HepG2 (cell line): ENCODE results near the gene CIBAR2. TPM values are rescaled to one million over a fixed set of nuclear protein-coding genes. Genes with fewer than 3 reads are reported as not detected.

ENCODE experiments used
- ATF4 ChIP-seq, 2 experiments: fragments of 450-650 bp in 1 of 2; sonication (generic) in 1 of 2; formaldehyde crosslinking; IDR thresholded peaks; 2 replicates each; pipeline versions ENCODE4 v1.5.0 to v1.8.0; 2020 to 2022; ENCODE audit warnings: mild to moderate bottlenecking in 1 of 2, missing genetic modification reagents in 1 of 2
- BRF2 ChIP-seq: sonication (generic); formaldehyde crosslinking; IDR thresholded peaks from 2 replicates; pipeline ENCODE4 v1.8.1; 2022; ENCODE audit warnings: mild to moderate bottlenecking, missing genetic modification reagents
- ETS1 ChIP-seq: sonication (generic); formaldehyde crosslinking; IDR thresholded peaks from 2 replicates; pipeline ENCODE4 v1.4.0; 2020; ENCODE audit warnings: missing genetic modification reagents
- GFI1 ChIP-seq: sonication (generic); formaldehyde crosslinking; IDR thresholded peaks from 2 replicates; pipeline ENCODE4 v1.5.0; 2020; ENCODE audit warnings: missing genetic modification reagents, mild to moderate bottlenecking, borderline replicate concordance
- HMGA1 ChIP-seq: sonication (generic); formaldehyde crosslinking; conservative IDR thresholded peaks from 2 replicates; pipeline ENCODE4 v1.4.0; 2020; ENCODE audit warnings: missing genetic modification reagents
- KDM3A ChIP-seq: IDR thresholded peaks from 2 replicates; pipeline ENCODE4 v1.6.1; 2018; ENCODE audit warnings: low read depth, missing compliant biosample characterization
- KDM4B ChIP-seq: sonication (generic); formaldehyde crosslinking; IDR thresholded peaks from 2 replicates; pipeline ENCODE4 v1.4.0; 2020; ENCODE audit warnings: missing genetic modification reagents
- NR0B2 ChIP-seq: sonication (generic); formaldehyde crosslinking; IDR thresholded peaks from 2 replicates; pipeline ENCODE4 v1.4.0; 2020; ENCODE audit warnings: mild to moderate bottlenecking, missing genetic modification reagents
- POLR2G ChIP-seq: fragments of 200-400 bp; formaldehyde crosslinking; IDR thresholded peaks from 2 replicates; pipeline ENCODE4 v1.6.1; 2018; ENCODE audit warnings: mild to moderate bottlenecking, low read depth, low read length, moderate library complexity
- SP4 ChIP-seq: sonication (generic); formaldehyde crosslinking; IDR thresholded peaks from 2 replicates; pipeline ENCODE4 v1.8.1; 2023; ENCODE audit warnings: mild to moderate bottlenecking, missing genetic modification reagents
- TRIM22 ChIP-seq: fragments of 450-650 bp; IDR thresholded peaks from 2 replicates; pipeline ENCODE4 v1.6.1; 2017
- U2AF1 ChIP-seq: fragments of 200-400 bp; formaldehyde crosslinking; optimal IDR thresholded peaks from 2 replicates; pipeline ENCODE3; 2017; ENCODE audit warnings: mild to moderate bottlenecking, low read depth, low read length
- WIZ ChIP-seq: sonication (generic); formaldehyde crosslinking; IDR thresholded peaks from 2 replicates; pipeline ENCODE4 v1.5.1; 2020; ENCODE audit warnings: mild to moderate bottlenecking, missing genetic modification reagents
- YEATS4 ChIP-seq: sonication (generic); formaldehyde crosslinking; IDR thresholded peaks from 2 replicates; pipeline ENCODE4 v1.4.0; 2020; ENCODE audit warnings: missing genetic modification reagents, borderline replicate concordance
- ZBTB26 ChIP-seq: IDR thresholded peaks from 2 replicates; pipeline ENCODE4 v1.6.1; 2016; ENCODE audit warnings: missing compliant biosample characterization, missing genetic modification reagents, borderline replicate concordance
- ZBTB38 ChIP-seq: sonication (generic); formaldehyde crosslinking; IDR thresholded peaks from 2 replicates; pipeline ENCODE4 v1.5.1; 2020; ENCODE audit warnings: mild to moderate bottlenecking, missing genetic modification reagents
- ZBTB39 ChIP-seq: sonication (generic); formaldehyde crosslinking; IDR thresholded peaks from 2 replicates; pipeline ENCODE4 v1.5.0; 2020; ENCODE audit warnings: missing genetic modification reagents
- ZFAT ChIP-seq: sonication (generic); formaldehyde crosslinking; conservative IDR thresholded peaks from 2 replicates; pipeline ENCODE4 v1.8.1; 2023; ENCODE audit warnings: missing genetic modification reagents, inconsistent platforms
- ZNF563 ChIP-seq: sonication (generic); formaldehyde crosslinking; IDR thresholded peaks from 2 replicates; pipeline ENCODE4 v1.8.0; 2022; ENCODE audit warnings: mild to moderate bottlenecking, moderate library complexity, missing genetic modification reagents
- ZNF598 ChIP-seq: sonication (generic); formaldehyde crosslinking; IDR thresholded peaks from 2 replicates; pipeline ENCODE4 v1.5.1; 2020; ENCODE audit warnings: mild to moderate bottlenecking, missing genetic modification reagents, borderline replicate concordance
- polyA plus RNA-seq, 8 experiments: library from polyadenylated mRNA; depleted of rRNA in 3 of 8; stranded (reverse) in 7 of 8; unstranded in 1 of 8; fragments of >200 nt; fragmentation: Illumina TruSeq in 4 of 8; extraction: Trizol in 4 of 8; gene quantifications; 2 replicates each; pipeline versions ENCODE4 v1.2.1 to v1.2.3, GENCODE V29; 2011 to 2016; ENCODE audit warnings: low read depth in 4 of 8, missing spikeins in 1 of 8, mixed read lengths in 1 of 8; ENCODE audit not compliant: insufficient read depth in 1 of 8
- total RNA-seq, 5 experiments: library from RNA; depleted of rRNA; stranded (reverse); fragments of >200 nt; fragmentation: Illumina TruSeq; extraction: Trizol; gene quantifications; 2 replicates each; pipeline ENCODE4 v1.2.3, GENCODE V29; 2016; ENCODE audit warnings: low read depth in 1 of 5

Gene CIBAR2
- total and polyA plus RNA-seq, 2 of the 13 experiments (the other 11 are each of a cell fraction or from before 2014, with no cell fraction given): not detected

- TF ChIP-seq ZBTB39 (CRISPR knock-in tag): no peak
- peak; percentile 77; the same call in 1 of the 2 replicates for TF ChIP-seq KDM3A (CRISPR knock-in tag)
- peak; percentile 79; the same call in 1 of the 2 replicates for TF ChIP-seq ZBTB26
- no peak for TF ChIP-seq NR0B2 (CRISPR knock-in tag)
- no peak for TF ChIP-seq WIZ (CRISPR knock-in tag)
- no peak for TF ChIP-seq YEATS4 (CRISPR knock-in tag)
- TF ChIP-seq ZNF563: 0 out of 2 replicates have a peak, but pooled peaks have one; percentile 30
- no peak for TF ChIP-seq TRIM22
- no peak for TF ChIP-seq HMGA1
- TF ChIP-seq SP4 (CRISPR knock-in tag): peak; percentile 22; the same call in 1 of the 2 replicates
- no peak for TF ChIP-seq ATF4 (CRISPR knock-in tag; IDR thresholded peaks at IDR 0.05)
- peak; percentile 85 for TF ChIP-seq ZNF598 (CRISPR knock-in tag)
- TF ChIP-seq BRF2: peak; percentile 33; the same call in 1 of the 2 replicates
- no peak for TF ChIP-seq GFI1
- 0 out of 2 replicates have a peak, but pooled peaks have one; percentile 50 for TF ChIP-seq KDM4B
- TF ChIP-seq POLR2G: no peak
- TF ChIP-seq ETS1 (CRISPR knock-in tag): no peak
- TF ChIP-seq U2AF1: no peak
- TF ChIP-seq ZBTB38 (CRISPR knock-in tag): peak; percentile 48; the same call in 1 of the 2 replicates
- TF ChIP-seq ZFAT (CRISPR knock-in tag): no peak
Measured at GRCh38 chr16:85114909-85115567, 2.8 kb upstream of the CIBAR2 start (continued).
